ENCODE data around the gene HOXB8. TPM values are rescaled to one million over a fixed set of nuclear protein-coding genes. Genes with fewer than 3 reads are reported as not detected.

Gene HOXB8
- total RNA-seq, 1 donor from 2014 or later, result 27.0 TPM

GRCh38 chr17:48586355-48587258 is 28.5 kb downstream of the HOXB8 start:
- DNase-seq (ENCODE audit: extremely low read depth, low read depth, low spot score), result no peak

GRCh38 chr17:48584223-48584741 is 30.8 kb downstream of the HOXB8 start:
- no peak for DNase-seq (ENCODE audit: extremely low read depth, low read depth, low spot score)

GRCh38 chr17:48583708-48584222 is 31.3 kb downstream of the HOXB8 start:
- DNase-seq (ENCODE audit: extremely low read depth, low read depth, low spot score), result no peak

- no peak for DNase-seq (ENCODE audit: extremely low read depth, low read depth, low spot score)
These were observed 32.4 kb downstream of the HOXB8 start for GRCh38 chr17:48582750-48583069.

GRCh38 chr17:48579760-48580554 is 35.1 kb downstream of the HOXB8 start:
- DNase-seq (ENCODE audit: extremely low read depth, low read depth, low spot score), result no peak

- no peak for DNase-seq (ENCODE audit: extremely low read depth, low read depth, low spot score)
These were observed 35.7 kb downstream of the HOXB8 start for GRCh38 chr17:48579471-48579759.

- no peak for DNase-seq (ENCODE audit: extremely low read depth, low read depth, low spot score)
These were observed 36.2 kb downstream of the HOXB8 start for GRCh38 chr17:48578616-48579470.

GRCh38 chr17:48577946-48578615 is 37.0 kb downstream of the HOXB8 start, which contains the start of gene HOXB4:
Gene HOXB4 (minus strand): TSS chr17:48578350. CDS start chr17:48578319, 31 bp downstream.
- no peak for DNase-seq (ENCODE audit: extremely low read depth, low read depth, low spot score)

GRCh38 chr17:48577330-48577945 is 37.7 kb downstream of the HOXB8 start:
- DNase-seq (ENCODE audit: extremely low read depth, low read depth, low spot score), result no peak

GRCh38 chr17:48576479-48577309 is 38.4 kb downstream of the HOXB8 start:
- DNase-seq (ENCODE audit: extremely low read depth, low read depth, low spot score), result no peak

- no peak for DNase-seq (ENCODE audit: extremely low read depth, low read depth, low spot score)
These were observed 39.2 kb downstream of the HOXB8 start for GRCh38 chr17:48575673-48576478.

- DNase-seq (ENCODE audit: extremely low read depth, low read depth, low spot score), result no peak
These were observed 40.0 kb downstream of the HOXB8 start for GRCh38 chr17:48575066-48575582.

- no peak for DNase-seq (ENCODE audit: extremely low read depth, low read depth, low spot score)
These were observed 40.5 kb downstream of the HOXB8 start for GRCh38 chr17:48574505-48575065.

- DNase-seq (ENCODE audit: extremely low read depth, low read depth, low spot score), result no peak
These were observed 43.2 kb downstream of the HOXB8 start for GRCh38 chr17:48571826-48572417.

- DNase-seq (ENCODE audit: extremely low read depth, low read depth, low spot score), result no peak
These were observed 43.9 kb downstream of the HOXB8 start for GRCh38 chr17:48571024-48571818.

GRCh38 chr17:48570325-48571023 is 44.6 kb downstream of the HOXB8 start:
- DNase-seq (ENCODE audit: extremely low read depth, low read depth, low spot score), result no peak
